CD4-positive, alpha-beta T cell treated with Interleukin-10 for 1 hour (primary cell): ENCODE data around the gene CCM2.
"Not testable (repeated sequence)": the region's sequence is repeated elsewhere in the genome, so short reads cannot be mapped to it uniquely, and the experiment has no call there.

Experiments used
- DNase-seq: peaks from one replicate; pipeline ENCODE4 v3.0.0-alpha.2; 2020

The CCM2 gene

GRCh38 chr7:45003789-45004188 lies 3.8 kb downstream of the CCM2 start:
- no peak for DNase-seq

GRCh38 chr7:45007106-45007505 lies 7.1 kb downstream of the CCM2 start:
- no peak for DNase-seq

GRCh38 chr7:45007571-45008328 lies 7.7 kb downstream of the CCM2 start:
- peak; percentile 11 for DNase-seq

- peak; percentile 46 for DNase-seq
Observed at GRCh38 chr7:45013465-45013967, 13.5 kb downstream of the CCM2 start.

GRCh38 chr7:45015313-45015712 lies 15.3 kb downstream of the CCM2 start:
- no peak for DNase-seq

GRCh38 chr7:45017253-45017652 lies 17.3 kb downstream of the CCM2 start:
- no peak for DNase-seq

GRCh38 chr7:45020915-45021314 lies 20.9 kb downstream of the CCM2 start:
- no peak for DNase-seq

GRCh38 chr7:45021604-45022296 lies 21.7 kb downstream of the CCM2 start:
- DNase-seq, result no peak

GRCh38 chr7:45024126-45024744 lies 24.2 kb downstream of the CCM2 start:
- no peak for DNase-seq

GRCh38 chr7:45025473-45025872 lies 25.5 kb downstream of the CCM2 start:
- not testable (repeated sequence) for DNase-seq

- no peak for DNase-seq
Observed at GRCh38 chr7:45026013-45026412, 26.0 kb downstream of the CCM2 start.

GRCh38 chr7:45026984-45027773 lies 27.2 kb downstream of the CCM2 start:
- peak; percentile 62 for DNase-seq

- DNase-seq, result no peak
Observed at GRCh38 chr7:45027774-45028114, 27.7 kb downstream of the CCM2 start.

GRCh38 chr7:45028138-45028919 lies 28.3 kb downstream of the CCM2 start:
- no peak for DNase-seq

- DNase-seq, result no peak
Observed at GRCh38 chr7:45028920-45029344, 28.9 kb downstream of the CCM2 start.

GRCh38 chr7:45031829-45032228 lies 31.8 kb downstream of the CCM2 start:
- no peak for DNase-seq

- DNase-seq, result no peak
Observed at GRCh38 chr7:45032421-45032820, 32.4 kb downstream of the CCM2 start.

- no peak for DNase-seq
Observed at GRCh38 chr7:45033261-45033930, 33.4 kb downstream of the CCM2 start.

- no peak for DNase-seq
Observed at GRCh38 chr7:45033931-45034290, 33.9 kb downstream of the CCM2 start.

GRCh38 chr7:45034710-45035109 lies 34.7 kb downstream of the CCM2 start:
- not testable (repeated sequence) for DNase-seq

- DNase-seq, result no peak
Observed at GRCh38 chr7:45035371-45035770, 35.4 kb downstream of the CCM2 start.

- no peak for DNase-seq
Observed at GRCh38 chr7:45035893-45036292, 35.9 kb downstream of the CCM2 start.
